Testis (tissue), 2 donors: Measurements from ENCODE around the gene ZNF80.

Experiments used
- POLR2A ChIP-seq: fragments of 450-650 bp; IDR thresholded peaks from one replicate; pipeline ENCODE4 v1.6.1; 2017; ENCODE audit warnings: antibody characterized with exemption, mild to moderate bottlenecking, moderate library complexity
- TF ChIP-seq, protein P1 (sequence below), 3 experiments: fragments of 450-650 bp in 2 of 3; fragments of 200-600 bp in 1 of 3; sonication (generic) in 1 of 3; IDR thresholded peaks; one replicate each; pipeline ENCODE4 v1.5.1; 2016 to 2019; ENCODE audit warnings: antibody characterized with exemption in 3 of 3, mild to moderate bottlenecking in 2 of 3, moderate library complexity in 1 of 3

GRCh38 chr3:114212646-114213045, 24.7 kb downstream of the ZNF80 start:
- TF ChIP-seq, protein P1, sequence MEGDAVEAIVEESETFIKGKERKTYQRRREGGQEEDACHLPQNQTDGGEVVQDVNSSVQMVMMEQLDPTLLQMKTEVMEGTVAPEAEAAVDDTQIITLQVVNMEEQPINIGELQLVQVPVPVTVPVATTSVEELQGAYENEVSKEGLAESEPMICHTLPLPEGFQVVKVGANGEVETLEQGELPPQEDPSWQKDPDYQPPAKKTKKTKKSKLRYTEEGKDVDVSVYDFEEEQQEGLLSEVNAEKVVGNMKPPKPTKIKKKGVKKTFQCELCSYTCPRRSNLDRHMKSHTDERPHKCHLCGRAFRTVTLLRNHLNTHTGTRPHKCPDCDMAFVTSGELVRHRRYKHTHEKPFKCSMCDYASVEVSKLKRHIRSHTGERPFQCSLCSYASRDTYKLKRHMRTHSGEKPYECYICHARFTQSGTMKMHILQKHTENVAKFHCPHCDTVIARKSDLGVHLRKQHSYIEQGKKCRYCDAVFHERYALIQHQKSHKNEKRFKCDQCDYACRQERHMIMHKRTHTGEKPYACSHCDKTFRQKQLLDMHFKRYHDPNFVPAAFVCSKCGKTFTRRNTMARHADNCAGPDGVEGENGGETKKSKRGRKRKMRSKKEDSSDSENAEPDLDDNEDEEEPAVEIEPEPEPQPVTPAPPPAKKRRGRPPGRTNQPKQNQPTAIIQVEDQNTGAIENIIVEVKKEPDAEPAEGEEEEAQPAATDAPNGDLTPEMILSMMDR (IDR thresholded peaks at IDR 0.05): no peak
- TF ChIP-seq POLR2A: no peak
